Measurements from ENCODE around the gene UBE3B. TPM values are rescaled to one million over a fixed set of nuclear protein-coding genes. Genes with fewer than 3 reads are reported as not detected.
A peak's percentile ranks its signal among the peaks of the same experiment; 100 is the strongest.

The UBE3B gene
- total and polyA plus RNA-seq, 5 donors from 2014 or later = 16.8 to 38.2 (median 22.2) TPM

- Histone ChIP-seq H3K27me3 (ENCODE audit: control insufficient read depth, insufficient read depth, low read length) (no peaks in the 10 kb centered on the region), H3K9me3 (ENCODE audit: control insufficient read depth in 2 of 2, low read length in 2 of 2) (peaks cover 5 to 9% of the 10 kb centered on the region in 2 experiments), H3K4me1 (ENCODE audit: control insufficient read depth, insufficient read depth, low read length, poor library complexity, severe bottlenecking) (no peaks in the 10 kb centered on the region), H3K36me3 (ENCODE audit: control insufficient read depth, insufficient read depth, low read length) (peaks cover 19% of the 10 kb centered on the region), H3K4me3 (ENCODE audit: low read depth, low read length) (no peak overlapping the region), H3K27ac (ENCODE audit: insufficient read depth, low read length, poor library complexity, severe bottlenecking) (no peak overlapping the region)
- H3K27me3 Mint-ChIP-seq = no peaks in the 10 kb centered on the region
- H3K27ac Mint-ChIP-seq = no peak overlapping the region
- H3K4me1 Mint-ChIP-seq = peaks cover 0 to 1% (median 0%) of the 10 kb centered on the region in 4 donors
- ATAC-seq (ENCODE audit: low read depth in 2 of 2) = no peak
- peaks cover 25% of the 10 kb centered on the region for H3K36me3 Mint-ChIP-seq
- no peak for DNase-seq
- H3K9me3 Mint-ChIP-seq = peaks cover 0 to 4% (median 0%) of the 10 kb centered on the region in 7 donors
- no peak overlapping the region for H3K4me3 Mint-ChIP-seq
Observed at GRCh38 chr12:109566424-109566823, 89.0 kb downstream of the UBE3B start.

DNA sequence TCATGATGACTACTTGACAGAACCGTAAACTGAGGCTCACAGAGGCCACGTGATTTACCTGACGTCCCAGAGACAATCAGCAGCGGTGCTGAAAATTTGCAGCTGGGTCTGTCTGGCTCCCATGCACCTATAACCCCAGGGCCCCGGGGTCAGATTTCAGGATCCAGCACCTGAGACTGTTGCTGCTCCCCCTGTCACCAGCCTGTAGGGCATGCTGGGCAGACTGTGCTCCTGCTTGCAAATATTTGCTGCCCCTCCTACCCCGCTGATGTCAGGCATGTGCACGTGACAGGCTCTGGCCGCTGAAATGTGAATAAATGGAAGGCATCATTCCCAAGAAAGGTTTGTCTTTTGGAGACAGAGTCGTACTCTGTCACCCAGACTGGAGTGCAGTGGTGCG is 89.9 kb downstream of the UBE3B start:
- Mint-ChIP-seq H3K4me3 (no peak overlapping the region), H3K36me3 (peaks cover 18% of the 10 kb centered on the region), H3K27me3 (no peaks in the 10 kb centered on the region), H3K9me3 (peaks cover 0 to 2% (median 0%) of the 10 kb centered on the region in 7 donors), H3K27ac (no peak overlapping the region), H3K4me1 (peaks cover 0 to 7% (median 2%) of the 10 kb centered on the region in 4 donors)
- DNase-seq (no peak), ATAC-seq (ENCODE audit: low read depth in 2 of 2) (no peak)
- Histone ChIP-seq H3K4me1 (ENCODE audit: control insufficient read depth, insufficient read depth, low read length, poor library complexity, severe bottlenecking) (no peaks in the 10 kb centered on the region), H3K9me3 (ENCODE audit: control insufficient read depth in 2 of 2, low read length in 2 of 2) (peaks cover 4 to 5% of the 10 kb centered on the region in 2 experiments), H3K27me3 (ENCODE audit: control insufficient read depth, insufficient read depth, low read length) (no peaks in the 10 kb centered on the region), H3K36me3 (ENCODE audit: control insufficient read depth, insufficient read depth, low read length) (peaks cover 13% of the 10 kb centered on the region), H3K27ac (ENCODE audit: insufficient read depth, low read length, poor library complexity, severe bottlenecking) (no peak overlapping the region), H3K4me3 (ENCODE audit: low read depth, low read length) (no peak overlapping the region)

GRCh38 chr12:109567967-109568366 is 90.5 kb downstream of the UBE3B start:
- Histone ChIP-seq H3K9me3 (ENCODE audit: control insufficient read depth in 2 of 2, low read length in 2 of 2) (no peaks in the 10 kb centered on the region), H3K36me3 (ENCODE audit: control insufficient read depth, insufficient read depth, low read length) (peaks cover 12% of the 10 kb centered on the region), H3K27ac (ENCODE audit: insufficient read depth, low read length, poor library complexity, severe bottlenecking) (no peak overlapping the region), H3K27me3 (ENCODE audit: control insufficient read depth, insufficient read depth, low read length) (no peaks in the 10 kb centered on the region), H3K4me1 (ENCODE audit: control insufficient read depth, insufficient read depth, low read length, poor library complexity, severe bottlenecking) (no peaks in the 10 kb centered on the region), H3K4me3 (ENCODE audit: low read depth, low read length) (no peak overlapping the region)
- H3K4me1 Mint-ChIP-seq = peaks cover 5 to 13% (median 7%) of the 10 kb centered on the region in 4 donors
- ATAC-seq (ENCODE audit: low read depth in 2 of 2) = no peak
- H3K9me3 Mint-ChIP-seq = no peaks in the 10 kb centered on the region
- H3K27ac Mint-ChIP-seq = no peak overlapping the region
- peaks cover 14% of the 10 kb centered on the region for H3K36me3 Mint-ChIP-seq
- H3K27me3 Mint-ChIP-seq = no peaks in the 10 kb centered on the region
- H3K4me3 Mint-ChIP-seq = no peak overlapping the region
- no peak for DNase-seq

GRCh38 chr12:109568486-109568885 is 91.1 kb downstream of the UBE3B start:
- H3K36me3 Mint-ChIP-seq = peaks cover 17% of the 10 kb centered on the region
- no peak for DNase-seq
- H3K4me1 Mint-ChIP-seq = peaks cover 5 to 16% (median 9%) of the 10 kb centered on the region in 4 donors
- Histone ChIP-seq H3K27me3 (ENCODE audit: control insufficient read depth, insufficient read depth, low read length) (no peaks in the 10 kb centered on the region), H3K9me3 (ENCODE audit: control insufficient read depth in 2 of 2, low read length in 2 of 2) (no peaks in the 10 kb centered on the region), H3K27ac (ENCODE audit: insufficient read depth, low read length, poor library complexity, severe bottlenecking) (no peak overlapping the region), H3K4me1 (ENCODE audit: control insufficient read depth, insufficient read depth, low read length, poor library complexity, severe bottlenecking) (no peaks in the 10 kb centered on the region), H3K36me3 (ENCODE audit: control insufficient read depth, insufficient read depth, low read length) (peaks cover 9% of the 10 kb centered on the region), H3K4me3 (ENCODE audit: low read depth, low read length) (no peak overlapping the region)
- H3K27ac Mint-ChIP-seq = no peak overlapping the region
- no peak overlapping the region for H3K4me3 Mint-ChIP-seq
- ATAC-seq (ENCODE audit: low read depth in 2 of 2) = no peak
- no peaks in the 10 kb centered on the region for H3K27me3 Mint-ChIP-seq
- H3K9me3 Mint-ChIP-seq = no peaks in the 10 kb centered on the region

DNA sequence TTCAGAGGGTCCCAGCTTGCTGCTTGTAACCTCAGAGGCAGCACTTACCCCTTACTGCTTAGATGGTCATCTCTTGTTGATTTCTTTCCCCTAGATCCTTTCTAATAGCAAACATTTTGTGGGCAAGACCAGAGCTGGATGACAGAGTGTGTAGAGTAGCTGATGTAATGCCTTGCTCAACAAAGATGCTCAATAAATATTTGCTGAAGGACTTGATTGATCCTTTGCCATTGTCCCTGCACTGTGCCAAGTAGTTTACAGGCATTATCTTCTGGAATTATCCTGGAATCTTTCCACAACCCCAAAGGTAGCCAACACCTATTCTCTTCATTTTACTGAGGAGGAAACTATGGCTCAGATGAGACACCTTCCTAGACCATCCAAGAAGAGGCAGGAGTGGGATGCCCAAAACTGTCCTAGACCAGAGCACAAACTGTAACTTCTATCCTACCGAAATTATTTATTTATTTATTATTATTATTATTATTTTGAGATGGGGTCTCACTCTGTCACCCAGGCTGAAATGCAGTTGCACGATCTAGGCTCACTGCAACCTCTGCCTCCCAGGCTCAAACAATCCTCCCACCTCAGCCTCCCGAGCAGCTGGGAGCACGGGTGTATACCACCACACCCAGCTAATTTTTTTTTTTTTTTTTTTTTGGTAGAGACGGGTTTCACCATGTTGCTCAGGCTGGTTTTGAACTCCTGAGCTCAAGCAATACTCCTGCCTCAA is 94.5 kb downstream of the UBE3B start:
- peak overlapping the region in 2 of 4 donors; percentile 48 to 92 for H3K4me3 Mint-ChIP-seq
- H3K4me3 ChIP-seq (ENCODE audit: low read depth, low read length) = no peak overlapping the region
- no peaks in the 10 kb centered on the region for H3K27me3 ChIP-seq (ENCODE audit: control insufficient read depth, insufficient read depth, low read length)
- H3K27me3 Mint-ChIP-seq = no peaks in the 10 kb centered on the region
- H3K36me3 ChIP-seq (ENCODE audit: control insufficient read depth, insufficient read depth, low read length) = peaks cover 10% of the 10 kb centered on the region
- no peaks in the 10 kb centered on the region for H3K9me3 ChIP-seq (ENCODE audit: control insufficient read depth in 2 of 2, low read length in 2 of 2)
- H3K36me3 Mint-ChIP-seq = peaks cover 16% of the 10 kb centered on the region
- peak overlapping the region; percentile 45 for H3K27ac ChIP-seq (ENCODE audit: insufficient read depth, low read length, poor library complexity, severe bottlenecking)
- H3K9me3 Mint-ChIP-seq = no peaks in the 10 kb centered on the region
- ATAC-seq (ENCODE audit: low read depth in 2 of 2) = no peak
- peak overlapping the region in 2 of 3 donors; percentile 6 to 97 for H3K27ac Mint-ChIP-seq
- H3K4me1 Mint-ChIP-seq = peaks cover 5 to 32% (median 24%) of the 10 kb centered on the region in 4 donors
- DNase-seq = no peak
- peaks cover 10% of the 10 kb centered on the region for H3K4me1 ChIP-seq (ENCODE audit: control insufficient read depth, insufficient read depth, low read length, poor library complexity, severe bottlenecking)

GRCh38 chr12:109572506-109572845 is 95.0 kb downstream of the UBE3B start:
- Histone ChIP-seq H3K36me3 (ENCODE audit: control insufficient read depth, insufficient read depth, low read length) (peaks cover 15% of the 10 kb centered on the region), H3K4me3 (ENCODE audit: low read depth, low read length) (peak overlapping the region; percentile 57), H3K27ac (ENCODE audit: insufficient read depth, low read length, poor library complexity, severe bottlenecking) (peak overlapping the region; percentile 92), H3K27me3 (ENCODE audit: control insufficient read depth, insufficient read depth, low read length) (no peaks in the 10 kb centered on the region), H3K9me3 (ENCODE audit: control insufficient read depth in 2 of 2, low read length in 2 of 2) (no peaks in the 10 kb centered on the region), H3K4me1 (ENCODE audit: control insufficient read depth, insufficient read depth, low read length, poor library complexity, severe bottlenecking) (peaks cover 10% of the 10 kb centered on the region)
- Mint-ChIP-seq H3K36me3 (peaks cover 19% of the 10 kb centered on the region), H3K4me1 (peaks cover 5 to 32% (median 24%) of the 10 kb centered on the region in 4 donors), H3K9me3 (no peaks in the 10 kb centered on the region), H3K4me3 (peak overlapping the region; percentile 92 to 97 (median 93)), H3K27me3 (no peaks in the 10 kb centered on the region), H3K27ac (peak overlapping the region; percentile 84 to 97 (median 96))
- ATAC-seq (ENCODE audit: low read depth in 2 of 2) (no peak), DNase-seq (no peak)

DNA sequence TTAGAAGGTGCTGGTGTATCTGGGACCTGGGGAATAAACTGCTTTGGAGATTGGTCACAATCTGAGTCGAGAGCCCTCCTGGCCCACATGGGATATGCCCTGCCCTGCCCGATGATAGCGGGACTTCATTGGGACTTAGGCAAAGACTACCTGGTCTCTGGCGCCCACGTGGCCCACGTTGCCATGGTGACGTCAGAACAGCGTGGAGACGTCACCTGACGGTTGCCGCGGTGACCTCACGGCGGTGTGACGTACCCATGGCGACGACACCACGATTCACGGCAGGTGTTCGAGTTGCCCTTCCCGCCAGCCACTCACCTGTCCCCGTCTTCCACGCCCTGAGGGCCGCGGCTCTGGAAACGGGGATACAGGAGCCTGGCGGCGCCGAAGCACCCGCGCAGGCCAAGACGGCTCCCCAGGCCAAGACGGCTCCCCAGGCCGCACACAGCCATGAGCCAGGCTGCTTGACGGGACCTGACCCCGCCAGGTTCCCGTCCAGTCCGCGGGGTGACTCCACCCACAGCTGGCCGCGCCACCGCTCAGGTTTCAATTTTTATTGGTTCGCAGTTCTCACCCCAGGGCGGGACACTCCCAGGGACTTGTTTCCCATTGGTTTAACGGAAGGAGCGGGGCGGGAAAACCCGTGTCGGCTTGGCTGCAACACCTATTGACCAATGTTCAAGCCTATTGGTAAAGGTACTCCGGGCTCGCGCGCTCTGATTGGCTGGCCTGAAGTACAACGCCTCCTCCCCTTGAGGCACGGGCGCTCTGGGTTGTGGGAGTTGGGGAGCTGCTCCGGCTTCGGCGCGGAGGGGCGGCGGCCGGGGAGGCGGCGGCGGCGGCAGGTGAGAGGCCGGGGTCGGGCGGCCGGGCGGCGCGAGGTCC is 95.8 kb downstream of the UBE3B start, which contains the start of the genes MMAB and MVK:
TSS of gene MMAB (minus strand) at position 476 of the 885 bp plus-strand sequence. CDS start at position 452, 24 bp downstream.
TSS of gene MVK (plus strand) at position 766 of the 885 bp plus-strand sequence. CDS start 1,029 bp downstream, outside the sequence.
- ATAC-seq (ENCODE audit: low read depth in 2 of 2) = peak; percentile 97
- peak; percentile 98 to 100 (median 99) for DNase-seq
- H3K27ac Mint-ChIP-seq = peak within 1 kb of the TSS; percentile 84 to 97 (median 96)
- H3K9me3 ChIP-seq (ENCODE audit: control insufficient read depth in 2 of 2, low read length in 2 of 2) = no peaks in the 10 kb centered on the region
- H3K4me3 ChIP-seq (ENCODE audit: low read depth, low read length) = peak within 1 kb of the TSS; percentile 95
- no peaks in the 10 kb centered on the region for H3K27me3 ChIP-seq (ENCODE audit: control insufficient read depth, insufficient read depth, low read length)
- peak within 1 kb of the TSS; percentile 92 to 97 (median 93) for H3K4me3 Mint-ChIP-seq
- H3K36me3 Mint-ChIP-seq = peaks cover 16% of the 10 kb centered on the region
- H3K4me1 Mint-ChIP-seq = peaks cover 5 to 32% (median 24%) of the 10 kb centered on the region in 4 donors
- peak within 1 kb of the TSS; percentile 92 for H3K27ac ChIP-seq (ENCODE audit: insufficient read depth, low read length, poor library complexity, severe bottlenecking)
- H3K27me3 Mint-ChIP-seq = no peaks in the 10 kb centered on the region
- H3K4me1 ChIP-seq (ENCODE audit: control insufficient read depth, insufficient read depth, low read length, poor library complexity, severe bottlenecking) = peaks cover 10% of the 10 kb centered on the region
- no peaks in the 10 kb centered on the region for H3K9me3 Mint-ChIP-seq
- H3K36me3 ChIP-seq (ENCODE audit: control insufficient read depth, insufficient read depth, low read length) = peaks cover 18% of the 10 kb centered on the region
